Stimulated activated CD4-positive, alpha-beta T cell treated with anti-CD3 and anti-CD28 coated beads, Interleukin-2, amount 100 ng/mL, for 24 hours (primary cell): ENCODE data around the gene HBG2.

Experiments used
- DNase-seq, 2 donors: peaks; one replicate each; pipeline ENCODE4 v3.0.0-alpha.2; 2020

The HBG2 gene

GRCh38 chr11:5247472-5248192, 6.9 kb downstream of the HBG2 start:
- no peak for DNase-seq

- DNase-seq = no peak
Measured at GRCh38 chr11:5246772-5247471, 7.7 kb downstream of the HBG2 start.

- DNase-seq = no peak
Measured at GRCh38 chr11:5245155-5245554, 9.4 kb downstream of the HBG2 start.

GRCh38 chr11:5243816-5244180, 10.8 kb downstream of the HBG2 start:
- DNase-seq = no peak

- no peak for DNase-seq
Measured at GRCh38 chr11:5242933-5243815, 11.4 kb downstream of the HBG2 start.

- no peak for DNase-seq
Measured at GRCh38 chr11:5242208-5242607, 12.4 kb downstream of the HBG2 start.

GRCh38 chr11:5241458-5241857, 13.1 kb downstream of the HBG2 start:
- no peak for DNase-seq

GRCh38 chr11:5240458-5240857, 14.1 kb downstream of the HBG2 start:
- DNase-seq = no peak

GRCh38 chr11:5240056-5240455, 14.5 kb downstream of the HBG2 start:
- no peak for DNase-seq

GRCh38 chr11:5239046-5239445, 15.5 kb downstream of the HBG2 start:
- no peak for DNase-seq

GRCh38 chr11:5238486-5238885, 16.1 kb downstream of the HBG2 start:
- no peak for DNase-seq

GRCh38 chr11:5237420-5237819, 17.2 kb downstream of the HBG2 start:
- no peak for DNase-seq

- DNase-seq = no peak
Measured at GRCh38 chr11:5235364-5236095, 19.1 kb downstream of the HBG2 start.

GRCh38 chr11:5234381-5234834, 20.2 kb downstream of the HBG2 start, which contains the start of gene HBD:
HBD (minus strand) TSS chr11:5234483; CDS start chr11:5234433, 50 bp downstream.
- DNase-seq = no peak

- DNase-seq = no peak
Measured at GRCh38 chr11:5233307-5233706, 21.3 kb downstream of the HBG2 start.

- DNase-seq = no peak
Measured at GRCh38 chr11:5232821-5233220, 21.8 kb downstream of the HBG2 start.

GRCh38 chr11:5232176-5232575, 22.4 kb downstream of the HBG2 start:
- no peak for DNase-seq

GRCh38 chr11:5231111-5231510, 23.5 kb downstream of the HBG2 start:
- no peak for DNase-seq

GRCh38 chr11:5230266-5230665, 24.3 kb downstream of the HBG2 start:
- no peak for DNase-seq

- DNase-seq = no peak
Measured at GRCh38 chr11:5229796-5230195, 24.8 kb downstream of the HBG2 start.

GRCh38 chr11:5229356-5229755, 25.2 kb downstream of the HBG2 start:
- no peak for DNase-seq

GRCh38 chr11:5228124-5228523, 26.5 kb downstream of the HBG2 start:
- DNase-seq = no peak

- no peak for DNase-seq
Measured at GRCh38 chr11:5227681-5228080, 26.9 kb downstream of the HBG2 start.
